Measurements from ENCODE around the gene RAB5IF.

GRCh38 chr20:36628076-36628475 lies 22.5 kb downstream of the RAB5IF start:
- no peak for TF ChIP-seq CTCF (conservative IDR thresholded peaks at IDR 0.05)
- no peak for TF ChIP-seq ZFX (IDR thresholded peaks at IDR 0.05)
